ENCODE data around the gene ZNF830.
"Not testable (repeated sequence)": the region's sequence is repeated elsewhere in the genome, so short reads cannot be mapped to it uniquely, and the experiment has no call there.

Gene ZNF830

GRCh38 chr17:34991606-34992005, 30.3 kb downstream of the ZNF830 start:
- no peaks in the 10 kb centered on the region for H3K27me3 ChIP-seq (ENCODE audit: control insufficient read depth, insufficient read depth, low read length)
- no peak overlapping the region for H3K4me3 ChIP-seq (ENCODE audit: low read depth, low read length)
- H3K27ac ChIP-seq (ENCODE audit: low read depth, low read length) = no peak overlapping the region

GRCh38 chr17:34993031-34993430, 31.7 kb downstream of the ZNF830 start:
- peaks cover 100% of the 10 kb centered on the region for H3K36me3 ChIP-seq (ENCODE audit: control insufficient read depth, insufficient read depth, low read length)
- H3K27ac ChIP-seq (ENCODE audit: low read depth, low read length) = no peak overlapping the region
- H3K27me3 ChIP-seq (ENCODE audit: control insufficient read depth, insufficient read depth, low read length) = no peaks in the 10 kb centered on the region
- H3K4me3 ChIP-seq (ENCODE audit: low read depth, low read length) = no peak overlapping the region
- H3K9ac ChIP-seq (ENCODE audit: low read length) = no peak overlapping the region
- H3K4me1 ChIP-seq (ENCODE audit: control insufficient read depth, insufficient read depth, low read length) = no peaks in the 10 kb centered on the region
- H3K9me3 ChIP-seq (ENCODE audit: control insufficient read depth, insufficient read depth, low read depth, low read length) = no peaks in the 10 kb centered on the region

More at GRCh38 chr17:34991606-34992005, 30.3 kb downstream of the ZNF830 start:
- Histone ChIP-seq H3K9me3 (ENCODE audit: control insufficient read depth, insufficient read depth, low read depth, low read length) (no peaks in the 10 kb centered on the region), H3K9ac (ENCODE audit: low read length) (no peak overlapping the region), H3K36me3 (ENCODE audit: control insufficient read depth, insufficient read depth, low read length) (peaks cover 97% of the 10 kb centered on the region), H3K4me1 (ENCODE audit: control insufficient read depth, insufficient read depth, low read length) (no peaks in the 10 kb centered on the region)

- Histone ChIP-seq H3K4me3 (ENCODE audit: low read depth, low read length) (no peak overlapping the region), H3K9ac (ENCODE audit: low read length) (no peak overlapping the region), H3K36me3 (ENCODE audit: control insufficient read depth, insufficient read depth, low read length) (peaks cover 98% of the 10 kb centered on the region), H3K9me3 (ENCODE audit: control insufficient read depth, insufficient read depth, low read depth, low read length) (no peaks in the 10 kb centered on the region), H3K27me3 (ENCODE audit: control insufficient read depth, insufficient read depth, low read length) (no peaks in the 10 kb centered on the region), H3K4me1 (ENCODE audit: control insufficient read depth, insufficient read depth, low read length) (no peaks in the 10 kb centered on the region), H3K27ac (ENCODE audit: low read depth, low read length) (no peak overlapping the region)
Observed at GRCh38 chr17:34996422-34997285, 35.3 kb downstream of the ZNF830 start.

GRCh38 chr17:34997355-34997862, 36.1 kb downstream of the ZNF830 start:
- H3K27ac ChIP-seq (ENCODE audit: low read depth, low read length) = no peak overlapping the region
- no peaks in the 10 kb centered on the region for H3K9me3 ChIP-seq (ENCODE audit: control insufficient read depth, insufficient read depth, low read depth, low read length)
- H3K27me3 ChIP-seq (ENCODE audit: control insufficient read depth, insufficient read depth, low read length) = no peaks in the 10 kb centered on the region
- H3K4me1 ChIP-seq (ENCODE audit: control insufficient read depth, insufficient read depth, low read length) = no peaks in the 10 kb centered on the region
- no peak overlapping the region for H3K4me3 ChIP-seq (ENCODE audit: low read depth, low read length)
- peaks cover 98% of the 10 kb centered on the region for H3K36me3 ChIP-seq (ENCODE audit: control insufficient read depth, insufficient read depth, low read length)
- H3K9ac ChIP-seq (ENCODE audit: low read length) = no peak overlapping the region

GRCh38 chr17:34998205-34998604, 36.9 kb downstream of the ZNF830 start:
- no peak overlapping the region for H3K27ac ChIP-seq (ENCODE audit: low read depth, low read length)
- H3K9me3 ChIP-seq (ENCODE audit: control insufficient read depth, insufficient read depth, low read depth, low read length) = no peaks in the 10 kb centered on the region
- no peak overlapping the region for H3K4me3 ChIP-seq (ENCODE audit: low read depth, low read length)
- no peaks in the 10 kb centered on the region for H3K4me1 ChIP-seq (ENCODE audit: control insufficient read depth, insufficient read depth, low read length)
- H3K9ac ChIP-seq (ENCODE audit: low read length) = no peak overlapping the region
- H3K27me3 ChIP-seq (ENCODE audit: control insufficient read depth, insufficient read depth, low read length) = no peaks in the 10 kb centered on the region
- H3K36me3 ChIP-seq (ENCODE audit: control insufficient read depth, insufficient read depth, low read length) = peaks cover 98% of the 10 kb centered on the region

GRCh38 chr17:34999456-34999855, 38.1 kb downstream of the ZNF830 start:
- H3K4me1 ChIP-seq (ENCODE audit: control insufficient read depth, insufficient read depth, low read length) = no peaks in the 10 kb centered on the region
- H3K9ac ChIP-seq (ENCODE audit: low read length) = no peak overlapping the region
- peaks cover 97% of the 10 kb centered on the region for H3K36me3 ChIP-seq (ENCODE audit: control insufficient read depth, insufficient read depth, low read length)
- no peaks in the 10 kb centered on the region for H3K9me3 ChIP-seq (ENCODE audit: control insufficient read depth, insufficient read depth, low read depth, low read length)
- no peak overlapping the region for H3K4me3 ChIP-seq (ENCODE audit: low read depth, low read length)
- H3K27me3 ChIP-seq (ENCODE audit: control insufficient read depth, insufficient read depth, low read length) = no peaks in the 10 kb centered on the region
- no peak overlapping the region for H3K27ac ChIP-seq (ENCODE audit: low read depth, low read length)

GRCh38 chr17:35000965-35001364, 39.6 kb downstream of the ZNF830 start:
- H3K27me3 ChIP-seq (ENCODE audit: control insufficient read depth, insufficient read depth, low read length); H3K9me3 ChIP-seq (ENCODE audit: control insufficient read depth, insufficient read depth, low read depth, low read length); H3K4me1 ChIP-seq (ENCODE audit: control insufficient read depth, insufficient read depth, low read length); H3K9ac ChIP-seq (ENCODE audit: low read length); H3K27ac ChIP-seq (ENCODE audit: low read depth, low read length); H3K4me3 ChIP-seq (ENCODE audit: low read depth, low read length): not testable (repeated sequence)
- peaks cover 96% of the 10 kb centered on the region for H3K36me3 ChIP-seq (ENCODE audit: control insufficient read depth, insufficient read depth, low read length)

GRCh38 chr17:35001549-35001948, 40.2 kb downstream of the ZNF830 start:
- no peak overlapping the region for H3K27ac ChIP-seq (ENCODE audit: low read depth, low read length)
- H3K4me3 ChIP-seq (ENCODE audit: low read depth, low read length) = no peak overlapping the region
- H3K27me3 ChIP-seq (ENCODE audit: control insufficient read depth, insufficient read depth, low read length) = no peaks in the 10 kb centered on the region
- no peaks in the 10 kb centered on the region for H3K9me3 ChIP-seq (ENCODE audit: control insufficient read depth, insufficient read depth, low read depth, low read length)
- H3K4me1 ChIP-seq (ENCODE audit: control insufficient read depth, insufficient read depth, low read length) = no peaks in the 10 kb centered on the region
- peaks cover 96% of the 10 kb centered on the region for H3K36me3 ChIP-seq (ENCODE audit: control insufficient read depth, insufficient read depth, low read length)
- H3K9ac ChIP-seq (ENCODE audit: low read length) = no peak overlapping the region

GRCh38 chr17:35002876-35003551, 41.7 kb downstream of the ZNF830 start:
- Histone ChIP-seq H3K36me3 (ENCODE audit: control insufficient read depth, insufficient read depth, low read length) (peaks cover 94% of the 10 kb centered on the region), H3K9me3 (ENCODE audit: control insufficient read depth, insufficient read depth, low read depth, low read length) (no peaks in the 10 kb centered on the region), H3K27me3 (ENCODE audit: control insufficient read depth, insufficient read depth, low read length) (no peaks in the 10 kb centered on the region), H3K4me3 (ENCODE audit: low read depth, low read length) (no peak overlapping the region), H3K27ac (ENCODE audit: low read depth, low read length) (no peak overlapping the region), H3K4me1 (ENCODE audit: control insufficient read depth, insufficient read depth, low read length) (no peaks in the 10 kb centered on the region), H3K9ac (ENCODE audit: low read length) (no peak overlapping the region)

- Histone ChIP-seq H3K9me3 (ENCODE audit: control insufficient read depth, insufficient read depth, low read depth, low read length) (no peaks in the 10 kb centered on the region), H3K4me1 (ENCODE audit: control insufficient read depth, insufficient read depth, low read length) (no peaks in the 10 kb centered on the region), H3K27me3 (ENCODE audit: control insufficient read depth, insufficient read depth, low read length) (no peaks in the 10 kb centered on the region), H3K27ac (ENCODE audit: low read depth, low read length) (no peak overlapping the region), H3K9ac (ENCODE audit: low read length) (no peak overlapping the region), H3K4me3 (ENCODE audit: low read depth, low read length) (no peak overlapping the region), H3K36me3 (ENCODE audit: control insufficient read depth, insufficient read depth, low read length) (peaks cover 90% of the 10 kb centered on the region)
Observed at GRCh38 chr17:35003778-35004177, 42.4 kb downstream of the ZNF830 start.

GRCh38 chr17:35006345-35006744, 45.0 kb downstream of the ZNF830 start:
- no peak overlapping the region for H3K4me3 ChIP-seq (ENCODE audit: low read depth, low read length)
- H3K36me3 ChIP-seq (ENCODE audit: control insufficient read depth, insufficient read depth, low read length) = peaks cover 80% of the 10 kb centered on the region
- H3K9me3 ChIP-seq (ENCODE audit: control insufficient read depth, insufficient read depth, low read depth, low read length) = no peaks in the 10 kb centered on the region
- H3K9ac ChIP-seq (ENCODE audit: low read length) = no peak overlapping the region
- no peaks in the 10 kb centered on the region for H3K27me3 ChIP-seq (ENCODE audit: control insufficient read depth, insufficient read depth, low read length)
- no peaks in the 10 kb centered on the region for H3K4me1 ChIP-seq (ENCODE audit: control insufficient read depth, insufficient read depth, low read length)
- H3K27ac ChIP-seq (ENCODE audit: low read depth, low read length) = no peak overlapping the region
